Stimulated activated CD4-positive, alpha-beta T cell treated with anti-CD3 and anti-CD28 coated beads, TNF-alpha, amount 100 ng/mL, for 1 hour (primary cell): Measurements from ENCODE around the gene SLC39A10.
A peak's percentile ranks its signal among the peaks of the same experiment; 100 is the strongest.

ENCODE experiments used
- DNase-seq, 3 donors: peaks; one replicate each; pipeline ENCODE4 v3.0.0-alpha.2; 2020; ENCODE audit warnings: low read depth in 3 of 3, low spot score in 1 of 3

Gene SLC39A10, protein sequence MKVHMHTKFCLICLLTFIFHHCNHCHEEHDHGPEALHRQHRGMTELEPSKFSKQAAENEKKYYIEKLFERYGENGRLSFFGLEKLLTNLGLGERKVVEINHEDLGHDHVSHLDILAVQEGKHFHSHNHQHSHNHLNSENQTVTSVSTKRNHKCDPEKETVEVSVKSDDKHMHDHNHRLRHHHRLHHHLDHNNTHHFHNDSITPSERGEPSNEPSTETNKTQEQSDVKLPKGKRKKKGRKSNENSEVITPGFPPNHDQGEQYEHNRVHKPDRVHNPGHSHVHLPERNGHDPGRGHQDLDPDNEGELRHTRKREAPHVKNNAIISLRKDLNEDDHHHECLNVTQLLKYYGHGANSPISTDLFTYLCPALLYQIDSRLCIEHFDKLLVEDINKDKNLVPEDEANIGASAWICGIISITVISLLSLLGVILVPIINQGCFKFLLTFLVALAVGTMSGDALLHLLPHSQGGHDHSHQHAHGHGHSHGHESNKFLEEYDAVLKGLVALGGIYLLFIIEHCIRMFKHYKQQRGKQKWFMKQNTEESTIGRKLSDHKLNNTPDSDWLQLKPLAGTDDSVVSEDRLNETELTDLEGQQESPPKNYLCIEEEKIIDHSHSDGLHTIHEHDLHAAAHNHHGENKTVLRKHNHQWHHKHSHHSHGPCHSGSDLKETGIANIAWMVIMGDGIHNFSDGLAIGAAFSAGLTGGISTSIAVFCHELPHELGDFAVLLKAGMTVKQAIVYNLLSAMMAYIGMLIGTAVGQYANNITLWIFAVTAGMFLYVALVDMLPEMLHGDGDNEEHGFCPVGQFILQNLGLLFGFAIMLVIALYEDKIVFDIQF

DNA sequence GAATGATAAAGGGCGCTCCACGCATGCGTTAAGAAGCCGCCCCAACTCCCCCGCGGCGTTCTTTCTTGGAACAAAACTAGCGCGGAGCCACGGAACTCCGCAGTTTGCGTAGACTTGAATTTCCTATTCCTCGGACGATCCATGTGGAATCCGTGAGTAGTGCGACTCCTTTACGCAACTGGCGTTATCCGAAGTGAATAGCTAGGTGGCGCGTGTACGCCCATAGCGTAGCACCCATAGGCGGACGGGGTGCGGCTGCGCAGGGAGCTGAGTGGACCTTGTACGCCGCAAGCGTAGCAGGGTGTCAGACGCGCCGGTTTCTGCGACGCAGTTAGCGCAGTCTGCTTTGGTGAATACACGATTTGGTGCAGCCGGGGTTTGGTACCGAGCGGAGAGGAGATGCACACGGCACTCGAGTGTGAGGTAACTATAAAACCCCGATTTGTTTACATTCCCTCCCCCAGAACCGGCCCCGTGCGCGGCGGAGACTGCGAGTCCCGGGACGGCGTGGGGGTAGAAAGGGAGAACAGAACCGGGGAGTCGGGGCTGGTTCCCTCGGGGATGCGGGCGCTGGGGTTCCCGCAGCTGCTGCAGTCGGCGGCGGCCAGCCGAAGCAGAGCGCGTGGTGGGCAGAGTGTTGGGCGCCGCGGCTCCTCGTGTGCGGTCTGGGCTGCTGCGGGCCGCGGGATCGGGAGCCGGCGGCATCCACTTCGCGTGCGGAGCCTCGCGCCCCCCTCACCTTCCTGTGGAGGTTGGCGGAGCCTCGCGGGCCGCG is at the start of gene SLC39A10:
Gene SLC39A10, plus strand, starts transcription at position 368 of the 775 bp plus-strand sequence. CDS start 22,817 bp downstream, outside the sequence.
- peak; percentile 91 to 98 (median 98) for DNase-seq

DNA sequence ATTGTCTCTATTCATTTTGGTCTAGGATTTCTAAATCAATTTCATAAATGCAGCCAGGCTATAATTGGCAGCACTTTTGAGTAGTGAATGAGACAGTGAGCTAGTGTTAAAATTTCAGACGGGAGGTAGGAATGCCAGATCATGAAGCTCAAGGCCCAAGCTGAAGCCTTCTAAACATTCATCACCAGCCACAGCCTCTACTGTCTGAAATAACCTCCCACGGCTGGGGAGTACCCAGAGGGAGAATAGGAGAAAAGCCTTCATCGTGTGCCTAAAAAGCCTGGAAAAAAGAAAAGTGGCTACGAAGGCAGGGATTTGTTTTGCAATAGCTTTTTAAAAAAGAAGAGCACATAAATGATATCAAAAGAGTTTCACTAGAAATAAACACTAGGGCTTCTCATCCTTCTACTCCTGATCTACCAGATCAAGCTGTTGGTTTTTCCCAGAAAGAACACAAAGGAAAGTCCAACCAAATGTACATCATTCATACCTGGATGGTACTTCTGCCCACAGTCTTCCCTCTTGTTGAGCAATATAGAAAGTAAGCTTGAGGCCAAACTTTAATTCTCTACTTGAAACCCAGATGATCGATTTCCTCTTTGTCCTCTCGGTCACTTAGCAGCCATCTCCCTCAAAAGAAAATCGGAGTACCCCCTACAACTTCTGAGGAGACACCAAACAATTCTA is 48.1 kb upstream of the SLC39A10 start:
- DNase-seq: no peak

DNA sequence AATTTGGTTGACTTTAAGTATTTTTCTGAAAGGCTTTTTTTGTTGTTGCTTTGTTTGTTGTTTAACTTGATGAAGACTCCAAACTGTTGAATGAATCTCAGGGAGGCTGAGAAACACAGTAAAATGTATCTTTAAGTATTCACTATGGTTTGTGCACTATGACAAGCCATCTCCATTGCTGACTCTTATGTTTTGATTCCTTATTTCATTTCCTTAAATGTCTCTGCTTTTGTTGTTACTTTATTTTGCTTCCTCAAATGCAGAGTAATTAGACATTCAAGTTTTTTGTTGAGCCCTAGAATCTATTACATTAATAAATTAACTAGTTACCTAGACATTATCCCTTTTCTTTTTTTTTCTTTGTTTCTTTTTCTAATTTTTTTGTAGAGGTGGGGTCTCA is 46.3 kb upstream of the SLC39A10 start:
- no peak for DNase-seq

DNA sequence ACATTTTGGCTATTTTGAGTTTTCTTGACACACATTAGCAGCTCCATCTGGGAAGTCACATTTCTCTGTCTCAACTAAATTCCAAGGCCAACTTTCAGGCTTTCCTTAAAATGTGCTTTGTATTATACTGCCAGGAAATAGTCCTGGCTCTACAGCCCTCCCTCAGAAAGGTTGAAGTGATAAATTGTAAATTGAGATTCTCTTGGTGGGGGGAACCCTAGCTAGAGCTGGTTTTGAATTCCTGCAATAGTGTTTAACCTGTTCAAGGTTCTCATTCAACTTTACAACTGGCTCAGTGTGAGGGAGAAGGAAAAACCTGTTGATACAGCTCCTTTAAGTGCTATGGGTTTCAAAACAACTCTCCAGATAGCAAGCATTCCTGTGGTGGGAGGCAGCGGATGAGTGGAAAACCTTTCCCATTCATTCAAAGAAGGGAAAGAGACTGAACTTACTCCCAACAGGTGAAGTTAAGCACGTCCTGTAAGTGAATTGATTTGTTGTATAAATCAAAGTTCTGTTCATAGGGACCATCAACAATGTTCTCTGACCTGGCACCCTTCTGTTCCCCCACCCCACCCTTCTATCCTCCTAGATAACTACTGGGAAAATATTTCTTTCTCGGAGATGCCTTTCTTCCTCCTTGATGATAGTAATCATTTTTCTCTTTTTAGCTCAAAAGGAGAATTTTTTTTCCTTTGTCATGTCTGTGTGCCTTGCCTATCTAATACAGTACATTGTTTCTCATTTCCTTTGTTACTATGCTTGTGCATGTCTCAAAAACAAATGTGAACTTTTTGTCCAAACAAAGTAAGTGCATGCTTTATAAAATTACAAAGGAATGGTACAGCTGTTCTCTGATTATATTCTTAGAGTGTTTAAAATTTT is 44.2 kb upstream of the SLC39A10 start:
- no peak for DNase-seq

DNA sequence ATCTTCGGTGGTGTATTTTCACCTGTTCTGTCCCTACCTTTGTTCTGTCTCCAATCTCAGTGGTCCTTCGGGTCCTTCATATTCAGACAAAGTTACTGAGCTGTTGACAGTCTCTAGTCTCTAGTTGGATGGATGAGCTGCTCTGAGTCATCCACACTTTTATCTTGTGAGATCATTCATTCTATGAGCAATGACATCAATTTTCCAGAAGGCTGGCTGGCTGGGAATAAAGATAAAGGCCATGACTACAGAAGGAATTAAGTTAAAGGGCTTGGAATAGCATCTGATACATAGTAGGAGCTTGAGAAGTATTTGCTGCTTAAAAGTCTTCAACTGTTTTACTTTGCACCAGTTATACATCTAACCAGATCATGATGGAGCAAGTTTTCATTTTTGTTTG is 43.1 kb upstream of the SLC39A10 start:
- no peak for DNase-seq

DNA sequence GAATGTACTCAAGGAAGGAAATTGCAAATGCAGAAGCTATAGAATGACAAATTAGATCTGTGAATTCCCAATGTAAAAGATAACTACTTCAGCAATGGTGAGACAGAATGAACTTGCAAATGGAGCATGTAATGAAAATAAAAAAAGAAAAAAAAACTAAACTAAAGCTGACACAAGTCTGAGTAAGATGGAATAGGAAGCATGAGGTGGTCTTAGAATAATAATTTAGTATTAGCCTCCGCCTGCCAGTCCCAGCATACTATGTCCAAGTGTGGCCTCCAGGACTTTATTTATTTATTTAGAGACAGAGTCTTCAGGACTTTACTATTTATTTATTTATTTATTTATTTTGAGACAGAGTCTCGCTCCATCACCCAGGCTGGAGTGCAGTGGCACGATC is 37.4 kb upstream of the SLC39A10 start:
- DNase-seq: no peak

DNA sequence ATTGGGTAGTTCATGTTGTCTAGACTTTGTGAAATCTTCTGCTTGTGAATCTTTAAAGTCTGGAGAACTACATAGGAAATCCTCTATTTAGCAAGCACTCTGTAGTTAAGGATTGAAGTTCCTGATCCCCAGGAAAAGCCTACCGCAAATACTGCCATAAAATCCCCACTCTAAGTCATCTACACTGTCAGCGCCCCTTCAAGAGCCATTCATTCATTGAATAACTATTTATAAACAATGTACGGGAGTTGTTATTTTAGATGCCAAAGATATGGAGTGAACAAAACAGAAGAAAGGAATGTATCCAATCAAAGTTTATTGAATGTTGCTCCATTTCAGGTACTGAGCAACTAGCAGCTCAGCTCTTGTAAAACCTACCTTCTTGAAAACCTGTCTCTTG is 36.5 kb upstream of the SLC39A10 start:
- no peak for DNase-seq

DNA sequence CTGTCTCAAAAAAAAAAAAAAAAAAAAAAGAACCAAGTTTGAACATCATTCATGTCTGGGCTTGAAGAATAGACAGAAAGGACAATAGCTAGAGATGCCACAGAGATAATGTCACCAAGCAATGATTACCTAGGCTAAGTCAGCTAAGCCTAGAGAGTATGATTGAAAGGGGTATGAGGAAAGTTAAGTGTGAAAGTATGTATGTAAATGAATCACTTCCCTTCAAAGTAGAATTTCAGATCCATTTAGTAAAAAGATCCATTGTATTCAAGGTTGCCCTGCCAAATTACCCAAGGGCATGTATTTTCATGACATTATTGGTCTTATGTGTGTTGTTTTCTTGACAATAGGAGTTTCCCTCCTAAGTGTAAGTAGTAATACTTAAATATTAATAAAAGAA is 34.1 kb upstream of the SLC39A10 start:
- no peak for DNase-seq

DNA sequence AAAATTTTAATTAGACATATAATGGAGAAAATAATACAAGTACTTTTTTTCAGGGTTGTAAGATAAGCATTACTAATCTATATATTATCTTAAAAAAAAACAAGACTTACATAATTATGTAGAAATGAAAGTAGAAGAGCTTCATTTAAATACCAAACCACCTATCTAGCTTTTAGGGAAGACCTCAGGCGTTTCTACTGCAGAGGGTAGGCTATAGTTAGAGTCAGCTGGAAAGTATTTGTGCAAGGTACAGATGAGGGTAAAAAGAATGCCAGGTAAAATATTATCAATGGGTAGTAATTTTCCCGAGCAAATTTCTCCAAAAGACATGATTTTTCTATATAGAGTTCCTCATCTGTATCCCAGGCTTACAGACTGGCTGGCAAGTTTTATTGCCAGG is 30.5 kb upstream of the SLC39A10 start:
- DNase-seq: no peak

DNA sequence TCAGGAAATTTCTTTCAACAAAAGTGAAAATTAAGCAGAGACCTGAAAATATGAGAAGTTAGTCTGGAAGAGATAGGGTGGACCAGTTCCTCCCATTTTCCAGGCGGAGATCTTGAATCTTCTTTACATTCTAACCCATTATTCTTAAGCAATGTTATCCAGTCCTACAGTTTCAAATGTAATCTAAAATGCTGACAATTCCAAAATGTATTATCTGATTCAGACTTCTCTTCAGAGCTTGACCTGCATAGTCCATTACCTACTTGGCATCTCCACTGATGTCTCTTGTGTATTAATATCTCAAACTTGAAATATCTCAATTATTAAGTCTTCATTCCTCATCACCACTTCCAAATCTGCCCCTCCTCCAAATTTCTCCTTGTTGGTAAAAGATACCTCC is 28.4 kb upstream of the SLC39A10 start:
- no peak for DNase-seq

DNA sequence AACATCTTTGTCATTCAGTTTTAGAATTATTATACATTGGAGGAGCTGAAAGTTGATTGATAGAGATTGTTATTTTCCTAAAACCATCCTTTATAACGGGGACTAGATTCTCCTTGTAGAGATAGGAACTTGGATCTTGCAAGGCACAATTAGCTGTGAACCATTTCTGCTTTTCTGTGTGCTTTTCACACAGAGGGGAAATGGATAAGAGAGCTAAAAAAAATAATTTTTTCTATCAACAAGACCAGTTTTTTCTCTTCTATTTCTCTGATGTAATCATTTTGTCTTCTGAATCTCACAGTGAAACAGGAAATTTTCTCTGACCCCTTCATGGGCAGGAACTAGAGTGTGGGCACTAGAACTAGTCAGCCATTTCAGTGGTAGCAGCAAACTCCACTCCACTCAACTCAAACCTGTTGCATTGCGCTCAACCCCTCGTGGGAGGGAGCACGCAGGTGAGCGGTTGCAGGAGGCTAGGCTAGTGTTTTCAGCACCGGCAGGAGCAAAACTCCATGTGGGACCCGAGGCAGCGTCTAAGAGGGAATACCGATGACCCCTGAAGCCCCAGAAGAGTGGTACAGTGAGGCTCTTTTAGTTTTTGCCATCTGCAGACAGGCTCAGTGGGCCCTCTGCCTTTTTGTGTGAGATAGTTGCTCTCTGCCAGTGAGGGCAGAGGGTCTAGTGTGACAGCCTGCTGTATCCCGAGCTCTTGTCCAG is 24.0 kb upstream of the SLC39A10 start:
- DNase-seq: no peak

DNA sequence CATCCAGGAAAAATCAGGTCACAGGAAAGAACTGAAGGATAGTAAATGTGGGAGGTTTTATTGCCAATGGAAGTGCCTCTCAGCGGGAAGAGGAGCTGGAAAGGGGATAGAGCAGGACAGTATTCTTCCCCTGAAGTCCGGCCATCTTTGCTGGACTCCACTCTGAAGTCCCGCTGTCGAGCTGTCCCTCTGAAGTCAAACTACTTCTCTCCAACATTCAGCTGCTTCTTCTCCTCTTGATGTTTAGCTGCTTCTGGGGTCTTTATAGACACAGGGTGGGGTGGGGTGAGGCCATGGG is 23.5 kb upstream of the SLC39A10 start:
- DNase-seq: no peak

DNA sequence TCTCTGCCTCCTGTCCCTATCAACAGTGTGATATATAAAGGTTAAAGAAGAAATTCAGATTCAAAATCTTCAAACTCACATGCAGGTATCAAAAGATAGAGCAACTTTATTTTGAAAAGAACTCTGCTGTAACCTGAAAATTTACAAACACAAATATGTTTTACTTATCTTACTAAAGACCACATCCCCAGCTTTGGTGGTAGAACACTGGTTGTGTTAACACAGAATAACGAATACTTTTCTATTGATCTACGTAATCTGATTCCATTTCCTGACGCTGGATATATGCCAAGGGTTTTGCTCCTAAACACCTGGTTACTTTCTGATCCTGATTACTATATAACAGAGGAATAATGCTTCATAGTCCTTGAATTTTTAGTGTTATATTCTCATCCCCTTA is 23.1 kb upstream of the SLC39A10 start:
- DNase-seq: no peak

DNA sequence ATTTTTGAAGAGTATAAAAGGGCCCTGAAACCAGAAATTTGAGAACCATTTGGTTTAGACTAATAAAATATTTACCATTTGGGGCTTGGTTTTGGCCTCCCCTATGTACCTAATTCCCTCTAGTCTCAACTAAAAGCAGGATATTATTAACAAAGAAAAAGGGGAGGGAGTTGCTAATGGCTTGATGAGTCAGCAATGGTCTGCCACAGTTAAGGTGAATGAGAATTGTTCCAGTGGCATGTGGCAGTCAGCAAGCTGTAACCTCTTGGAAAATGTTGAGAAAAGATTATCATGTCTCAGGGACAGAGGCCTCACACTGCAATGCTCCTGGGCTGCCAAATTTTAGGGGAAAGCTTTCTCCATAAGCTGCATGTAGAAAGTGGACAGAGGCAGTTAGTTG is 20.1 kb upstream of the SLC39A10 start:
- no peak for DNase-seq

DNA sequence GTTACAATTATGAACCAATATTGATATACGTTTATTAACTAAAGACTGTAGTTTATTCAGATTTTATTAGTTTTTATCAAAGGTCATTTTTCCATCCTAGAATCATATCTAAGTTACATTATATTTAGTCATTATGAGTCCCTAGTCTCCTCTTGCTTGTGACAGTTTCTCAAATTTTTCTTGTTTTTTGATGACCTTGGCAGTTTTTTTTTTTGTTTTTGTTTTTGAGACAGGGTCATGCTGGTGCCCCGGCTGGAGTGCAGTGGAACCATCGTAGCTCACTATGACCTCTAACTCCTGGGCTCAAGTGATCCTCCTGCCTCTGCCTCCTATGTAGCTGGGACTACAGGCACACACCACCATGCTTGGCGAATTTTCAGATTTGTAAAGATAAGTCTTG is 18.3 kb upstream of the SLC39A10 start:
- no peak for DNase-seq

DNA sequence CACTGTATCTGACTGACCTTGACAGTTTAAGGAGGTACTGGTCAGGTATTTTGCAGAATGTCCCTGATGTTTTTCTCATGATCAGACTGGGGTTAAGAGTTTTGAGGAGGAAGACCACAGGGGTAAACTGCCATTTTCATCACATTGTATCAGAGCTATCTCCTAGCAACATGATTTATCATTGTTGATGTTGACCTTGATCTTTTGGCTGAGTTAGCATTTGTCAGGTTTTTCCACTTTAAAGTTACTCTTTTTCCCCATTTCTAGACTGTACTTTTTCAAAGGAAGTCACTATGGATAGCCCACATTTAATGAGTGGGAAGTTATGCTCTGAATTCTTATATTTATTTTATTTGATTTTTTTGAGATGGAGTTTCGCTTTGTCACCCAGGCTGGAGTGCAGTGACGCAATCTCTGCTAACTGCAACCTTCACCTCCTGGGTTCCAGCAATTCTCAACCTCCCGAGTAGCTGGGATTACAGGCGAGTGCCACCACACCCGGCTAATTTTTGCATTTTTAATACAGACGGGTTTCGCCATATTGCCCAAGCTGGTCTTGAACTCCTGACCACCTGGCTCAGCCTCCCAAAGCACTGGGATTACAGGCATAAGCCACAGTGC is 17.7 kb upstream of the SLC39A10 start:
- no peak for DNase-seq

DNA sequence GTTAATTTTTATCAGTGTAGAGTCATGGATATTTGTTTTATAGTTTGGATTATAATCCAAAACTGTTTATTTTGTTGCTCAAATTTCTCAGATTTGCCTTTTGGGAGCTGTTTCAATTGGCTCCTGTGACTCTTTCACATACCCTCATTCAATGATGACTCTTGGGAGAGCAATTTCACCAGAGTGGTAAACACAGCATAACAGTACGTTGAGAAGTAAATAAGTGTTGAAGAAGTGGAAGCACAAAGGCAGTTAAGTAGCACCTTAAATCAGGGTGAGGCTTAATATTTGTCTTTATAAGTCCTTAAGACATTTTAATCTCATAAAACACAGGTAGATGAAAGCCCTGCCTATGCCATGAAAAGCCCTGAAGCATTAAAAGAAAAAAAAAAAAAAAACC is 17.1 kb upstream of the SLC39A10 start:
- no peak for DNase-seq

DNA sequence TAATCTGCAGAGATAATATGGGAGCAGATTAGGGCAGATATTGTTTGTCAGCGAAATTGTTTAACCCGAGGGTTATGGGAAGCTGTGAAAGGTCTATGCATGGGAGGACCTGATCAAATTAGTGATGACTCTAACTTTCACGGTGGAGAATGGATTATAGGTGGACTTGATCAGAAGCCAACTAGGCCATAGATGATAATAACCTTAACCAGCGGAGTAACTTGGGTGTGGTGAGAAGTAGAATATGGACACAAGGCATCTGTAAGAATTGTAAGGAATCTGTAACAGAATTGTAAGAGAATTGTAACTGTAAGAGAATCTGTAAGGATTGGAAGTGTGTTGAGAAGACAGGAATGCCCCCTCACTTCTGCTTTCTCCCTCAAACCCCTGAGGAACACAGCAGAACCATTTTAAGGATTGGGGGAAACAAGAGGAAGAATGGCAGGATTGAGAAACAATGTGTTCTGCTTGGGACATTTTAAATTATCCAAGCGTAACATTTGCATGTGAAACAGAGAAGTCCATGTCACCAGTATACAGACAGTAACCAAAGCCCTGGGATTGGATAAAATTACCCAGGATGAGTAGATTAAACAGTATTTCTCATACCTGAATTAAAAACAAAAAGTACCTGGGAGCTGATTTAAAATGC is 14.9 kb upstream of the SLC39A10 start:
- no peak for DNase-seq

DNA sequence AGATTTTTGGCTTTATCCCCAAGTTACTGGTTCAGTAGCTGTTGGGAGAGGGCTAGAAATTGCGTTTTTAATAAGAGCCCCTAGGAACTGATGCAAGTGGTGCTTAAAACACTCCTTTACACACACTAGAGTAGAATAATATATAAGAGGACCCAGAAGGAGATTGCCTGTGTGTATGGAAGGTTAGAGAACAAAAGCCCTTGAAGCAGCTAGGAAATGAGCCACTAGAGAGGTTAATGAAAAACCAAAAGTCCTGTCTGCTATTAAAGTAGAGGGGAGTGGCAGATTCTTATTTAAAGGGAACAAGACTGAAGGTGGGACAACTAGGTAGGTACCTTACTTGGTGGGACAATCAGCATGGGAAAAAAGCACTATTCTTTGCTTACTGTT is 14.4 kb upstream of the SLC39A10 start:
- no peak for DNase-seq
